Fibroblast of skin of scalp (primary cell): Measurements from ENCODE around the gene WDR11.
"Not testable (repeated sequence)": the region's sequence is repeated elsewhere in the genome, so short reads cannot be mapped to it uniquely, and the experiment has no call there.

Source experiments
- DNase-seq: peaks from one replicate; pipeline ENCODE4 v3.0.0-alpha.2; 2013

Gene WDR11

GRCh38 chr10:120841522-120842189 is 9.5 kb upstream of the WDR11 start:
- DNase-seq, result no peak

- DNase-seq, result no peak
These were observed 3.2 kb downstream of the WDR11 start for GRCh38 chr10:120854388-120854787.

GRCh38 chr10:120861178-120861855 is 10.2 kb downstream of the WDR11 start:
- no peak for DNase-seq

- DNase-seq, result no peak
These were observed 22.6 kb downstream of the WDR11 start for GRCh38 chr10:120873741-120874140.

- DNase-seq, result no peak
These were observed 31.9 kb downstream of the WDR11 start for GRCh38 chr10:120883071-120883470.

- DNase-seq, result no peak
These were observed 36.3 kb downstream of the WDR11 start for GRCh38 chr10:120887482-120887881.

GRCh38 chr10:120891365-120891764 is 40.2 kb downstream of the WDR11 start:
- peak; percentile 79 for DNase-seq

GRCh38 chr10:120894556-120894955 is 43.4 kb downstream of the WDR11 start:
- no peak for DNase-seq

GRCh38 chr10:120897343-120897742 is 46.2 kb downstream of the WDR11 start:
- DNase-seq, result peak; percentile 35

- DNase-seq, result no peak
These were observed 54.1 kb downstream of the WDR11 start for GRCh38 chr10:120905268-120905667.

- DNase-seq, result no peak
These were observed 66.5 kb downstream of the WDR11 start for GRCh38 chr10:120917521-120918250.

GRCh38 chr10:120923886-120924285 is 72.7 kb downstream of the WDR11 start:
- DNase-seq, result not testable (repeated sequence)

GRCh38 chr10:120926611-120927010 is 75.4 kb downstream of the WDR11 start:
- DNase-seq, result no peak

GRCh38 chr10:120927352-120927751 is 76.2 kb downstream of the WDR11 start:
- no peak for DNase-seq

- no peak for DNase-seq
These were observed 78.0 kb downstream of the WDR11 start for GRCh38 chr10:120929166-120929565.

GRCh38 chr10:120931423-120931822 is 80.3 kb downstream of the WDR11 start:
- no peak for DNase-seq

- no peak for DNase-seq
These were observed 80.8 kb downstream of the WDR11 start for GRCh38 chr10:120931999-120932398.

GRCh38 chr10:120938822-120939221 is 87.7 kb downstream of the WDR11 start:
- no peak for DNase-seq

- no peak for DNase-seq
These were observed 89.2 kb downstream of the WDR11 start for GRCh38 chr10:120940299-120940900.

GRCh38 chr10:120941501-120941900 is 90.3 kb downstream of the WDR11 start:
- DNase-seq, result no peak

GRCh38 chr10:120942806-120943413 is 91.7 kb downstream of the WDR11 start:
- peak; percentile 72 for DNase-seq

- no peak for DNase-seq
These were observed 92.4 kb downstream of the WDR11 start for GRCh38 chr10:120943542-120943941.
